ENCODE measurements around the gene RNFT2. TPM values are rescaled to one million over a fixed set of nuclear protein-coding genes. Genes with fewer than 3 reads are reported as not detected.
A peak's percentile ranks its signal among the peaks of the same experiment; 100 is the strongest.

RNFT2 gene
- total RNA-seq, 3 donors from 2014 or later (not counting 1 experiment from before 2014, with no cell fraction given), result 4.0 to 6.9 (median 5.3) TPM

DNA sequence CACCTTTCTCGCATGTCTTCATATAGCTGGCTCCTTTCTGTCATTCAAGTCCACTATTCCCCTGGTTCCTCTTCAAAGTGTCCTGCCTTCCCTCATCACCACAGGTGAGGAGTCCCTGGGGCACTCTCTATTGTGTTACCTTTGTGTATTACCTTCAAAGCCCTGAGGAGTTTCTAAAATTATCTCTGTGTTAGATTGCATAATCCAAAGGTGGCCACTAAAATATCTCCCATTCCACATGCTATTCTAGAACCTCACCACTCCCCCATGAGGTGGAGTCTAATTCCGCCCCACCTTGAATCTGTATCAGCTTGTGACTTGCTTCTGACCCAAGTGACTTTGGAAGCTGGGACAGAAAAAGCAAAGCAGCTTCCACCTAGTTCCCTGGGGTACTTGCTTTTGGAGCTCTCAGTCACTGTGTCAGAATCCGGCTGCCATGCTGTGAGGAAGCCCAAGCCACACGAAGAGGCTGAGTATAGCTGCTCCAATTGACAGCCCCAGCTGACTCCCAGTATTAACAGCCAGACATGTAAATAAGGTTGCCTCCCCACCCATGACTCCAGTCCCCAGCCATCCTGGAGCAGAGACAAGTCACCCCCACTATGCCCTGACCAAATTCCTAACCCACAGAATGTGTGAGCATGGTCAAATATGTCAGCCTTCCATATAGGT, 136.3 kb downstream of the RNFT2 start:
- Mint-ChIP-seq H3K9me3 (no peaks in the 10 kb centered on the region), H3K4me1 (peaks cover 5 to 12% of the 10 kb centered on the region in 2 donors), H3K27ac (no peak overlapping the region), H3K27me3 (ENCODE audit: low read depth in 2 of 2) (peaks cover 41 to 50% of the 10 kb centered on the region in 2 donors), H3K36me3 (no peaks in the 10 kb centered on the region), H3K4me3 (no peak overlapping the region)
- Histone ChIP-seq H3K36me3 (ENCODE audit: control insufficient read depth, insufficient read depth, low read length) (no peaks in the 10 kb centered on the region), H3K27me3 (ENCODE audit: control insufficient read depth, insufficient read depth, low read length) (peaks cover 26% of the 10 kb centered on the region), H3K4me1 (ENCODE audit: control insufficient read depth, insufficient read depth, low read length) (peaks cover 12% of the 10 kb centered on the region), H3K9me3 (ENCODE audit: control insufficient read depth, insufficient read depth, low read length) (peaks cover 3% of the 10 kb centered on the region), H3K27ac (ENCODE audit: low read length) (no peak overlapping the region), H3K4me3 (ENCODE audit: low read length) (no peak overlapping the region)
- DNase-seq (no peak), ATAC-seq (no peak)
- intact Hi-C loops (cut with micrococcal nuclease), result no loop called here
- TF ChIP-seq, protein P1, sequence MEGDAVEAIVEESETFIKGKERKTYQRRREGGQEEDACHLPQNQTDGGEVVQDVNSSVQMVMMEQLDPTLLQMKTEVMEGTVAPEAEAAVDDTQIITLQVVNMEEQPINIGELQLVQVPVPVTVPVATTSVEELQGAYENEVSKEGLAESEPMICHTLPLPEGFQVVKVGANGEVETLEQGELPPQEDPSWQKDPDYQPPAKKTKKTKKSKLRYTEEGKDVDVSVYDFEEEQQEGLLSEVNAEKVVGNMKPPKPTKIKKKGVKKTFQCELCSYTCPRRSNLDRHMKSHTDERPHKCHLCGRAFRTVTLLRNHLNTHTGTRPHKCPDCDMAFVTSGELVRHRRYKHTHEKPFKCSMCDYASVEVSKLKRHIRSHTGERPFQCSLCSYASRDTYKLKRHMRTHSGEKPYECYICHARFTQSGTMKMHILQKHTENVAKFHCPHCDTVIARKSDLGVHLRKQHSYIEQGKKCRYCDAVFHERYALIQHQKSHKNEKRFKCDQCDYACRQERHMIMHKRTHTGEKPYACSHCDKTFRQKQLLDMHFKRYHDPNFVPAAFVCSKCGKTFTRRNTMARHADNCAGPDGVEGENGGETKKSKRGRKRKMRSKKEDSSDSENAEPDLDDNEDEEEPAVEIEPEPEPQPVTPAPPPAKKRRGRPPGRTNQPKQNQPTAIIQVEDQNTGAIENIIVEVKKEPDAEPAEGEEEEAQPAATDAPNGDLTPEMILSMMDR (IDR thresholded peaks at IDR 0.05), result no peak
- WGBS (ENCODE audit: insufficient coverage), result 93% methylated on average over 4 of the region's 4 CpGs

DNA sequence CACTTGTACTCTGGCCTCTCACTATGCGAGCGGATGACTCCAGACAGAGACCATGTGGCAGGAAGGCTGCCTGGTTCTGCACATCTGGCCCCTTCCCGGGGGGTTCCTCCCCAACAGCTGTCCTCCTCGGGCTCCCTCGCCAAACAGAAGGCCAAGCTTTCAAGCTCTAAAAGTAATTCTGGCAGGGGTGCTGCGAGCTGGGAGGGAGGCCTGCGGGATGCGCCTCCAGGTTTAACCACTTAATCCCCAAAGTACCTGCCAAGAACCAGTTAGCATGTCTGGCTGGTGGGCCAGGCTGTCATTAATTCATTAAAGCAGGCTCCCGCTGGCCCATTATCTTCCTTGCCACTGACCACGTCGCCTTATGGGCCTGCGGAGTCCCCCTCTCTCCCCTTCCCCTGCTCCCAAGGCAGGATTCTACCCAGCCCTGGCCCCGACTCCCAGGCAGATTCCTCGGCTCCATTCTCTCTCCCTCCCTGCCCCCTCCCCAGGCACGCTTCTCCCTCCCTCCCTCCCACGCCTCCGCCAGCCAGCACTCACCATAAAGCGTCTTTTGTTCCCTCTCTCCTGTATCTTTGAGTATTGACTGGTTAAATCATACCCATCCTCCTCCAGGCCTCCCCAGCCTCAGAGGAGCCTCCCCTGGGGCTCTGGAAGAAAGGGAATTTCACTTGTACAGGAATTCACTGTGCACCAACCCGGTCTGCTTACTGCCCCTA, 138.2 kb downstream of the RNFT2 start:
- WGBS (ENCODE audit: insufficient coverage), result 28% methylated on average over 18 of the region's 19 CpGs
- Mint-ChIP-seq H3K4me1 (peaks cover 18 to 25% of the 10 kb centered on the region in 2 donors), H3K36me3 (no peaks in the 10 kb centered on the region), H3K27ac (no peak overlapping the region), H3K4me3 (no peak overlapping the region), H3K27me3 (ENCODE audit: low read depth in 2 of 2) (peaks cover 53 to 65% of the 10 kb centered on the region in 2 donors), H3K9me3 (no peaks in the 10 kb centered on the region)
- TF ChIP-seq, protein P1 (IDR thresholded peaks at IDR 0.05), result no peak
- Histone ChIP-seq H3K4me1 (ENCODE audit: control insufficient read depth, insufficient read depth, low read length) (peaks cover 23% of the 10 kb centered on the region), H3K27me3 (ENCODE audit: control insufficient read depth, insufficient read depth, low read length) (peaks cover 36% of the 10 kb centered on the region), H3K9me3 (ENCODE audit: control insufficient read depth, insufficient read depth, low read length) (peaks cover 3% of the 10 kb centered on the region), H3K36me3 (ENCODE audit: control insufficient read depth, insufficient read depth, low read length) (no peaks in the 10 kb centered on the region), H3K4me3 (ENCODE audit: low read length) (no peak overlapping the region), H3K27ac (ENCODE audit: low read length) (no peak overlapping the region)
- DNase-seq, result no peak
- intact Hi-C loops (cut with micrococcal nuclease), result no loop called here
- ATAC-seq, result no peak

DNA sequence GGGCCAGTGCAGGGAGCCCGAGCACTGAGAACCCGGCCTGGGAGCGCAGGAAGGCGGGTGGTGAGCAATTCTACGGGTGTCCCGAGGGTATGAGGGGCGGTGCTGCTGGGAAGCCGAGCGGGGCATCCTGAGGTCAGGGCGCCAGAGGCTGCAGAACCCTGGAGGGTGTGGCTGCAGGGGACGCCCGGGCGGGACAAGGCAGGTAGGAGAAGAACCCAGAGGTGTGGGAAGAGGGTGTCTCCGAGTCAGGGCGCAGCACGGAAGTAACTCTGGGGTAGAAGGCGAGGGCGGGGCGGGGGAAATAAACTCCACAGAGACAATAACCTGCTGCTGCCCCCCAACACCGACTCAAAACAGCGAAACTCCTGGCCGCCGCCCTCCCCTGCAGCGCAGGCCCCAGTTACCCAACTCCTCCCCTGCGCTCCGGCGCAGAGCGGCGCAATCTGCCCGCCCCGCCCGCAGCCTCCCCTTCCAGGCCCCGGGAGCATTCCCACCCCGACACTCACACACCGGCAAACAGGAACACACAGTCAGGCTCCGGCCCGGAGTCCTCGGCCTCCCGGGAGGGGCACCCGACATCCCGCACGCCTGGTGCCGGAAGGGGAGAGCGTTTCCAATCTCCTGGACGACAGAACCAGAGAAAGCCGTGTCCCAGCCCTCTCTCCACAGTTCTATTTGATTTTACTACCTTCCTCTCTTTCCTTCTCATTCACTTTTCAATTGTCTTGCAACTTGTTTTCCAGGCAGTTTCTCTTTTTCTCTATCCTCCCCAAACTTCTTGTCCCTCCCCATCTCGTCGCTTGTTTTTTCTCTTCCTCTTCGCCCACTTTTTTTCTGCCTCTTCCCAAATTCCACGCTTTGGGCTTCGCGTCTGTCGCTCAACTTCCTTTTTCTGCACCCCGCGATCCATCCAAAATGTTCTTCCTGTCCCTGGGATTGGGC, 140.7 kb downstream of the RNFT2 start:
- peaks cover 67 to 81% of the 10 kb centered on the region in 2 donors for H3K27me3 Mint-ChIP-seq (ENCODE audit: low read depth in 2 of 2)
- TF ChIP-seq, protein P1 (IDR thresholded peaks at IDR 0.05), result no peak
- no peak for DNase-seq

More for the DNA sequence above, 140.7 kb downstream of the RNFT2 start:
- peaks cover 3% of the 10 kb centered on the region for H3K9me3 ChIP-seq (ENCODE audit: control insufficient read depth, insufficient read depth, low read length)
- no peak overlapping the region for H3K4me3 ChIP-seq (ENCODE audit: low read length)
- no peaks in the 10 kb centered on the region for H3K36me3 ChIP-seq (ENCODE audit: control insufficient read depth, insufficient read depth, low read length)
- H3K4me3 Mint-ChIP-seq, result peak overlapping the region; percentile 59
- H3K4me1 ChIP-seq (ENCODE audit: control insufficient read depth, insufficient read depth, low read length), result peaks cover 31% of the 10 kb centered on the region
- 2% methylated on average over 55 of the region's 55 CpGs for WGBS (ENCODE audit: insufficient coverage)
- H3K27ac ChIP-seq (ENCODE audit: low read length), result no peak overlapping the region
- no peak for ATAC-seq
- peaks cover 18 to 25% of the 10 kb centered on the region in 2 donors for H3K4me1 Mint-ChIP-seq
- no peaks in the 10 kb centered on the region for H3K9me3 Mint-ChIP-seq
- H3K27ac Mint-ChIP-seq, result no peak overlapping the region
- intact Hi-C loops (cut with micrococcal nuclease), result no loop called here
- peaks cover 50% of the 10 kb centered on the region for H3K27me3 ChIP-seq (ENCODE audit: control insufficient read depth, insufficient read depth, low read length)
- H3K36me3 Mint-ChIP-seq, result no peaks in the 10 kb centered on the region
